HepG2 (cell line): Measurements from ENCODE around the gene HSPA1L. TPM values are rescaled to one million over a fixed set of nuclear protein-coding genes. Genes with fewer than 3 reads are reported as not detected.
A peak's percentile ranks its signal among the peaks of the same experiment; 100 is the strongest.

Source experiments
- AKAP8 ChIP-seq: sonication (generic); formaldehyde crosslinking; IDR thresholded peaks from 2 replicates; pipeline ENCODE4 v1.5.1; 2020; ENCODE audit warnings: mild to moderate bottlenecking, missing genetic modification reagents
- ASH2L ChIP-seq: fragments of 300-600, 200-600 bp; sonication (generic); IDR thresholded peaks from 2 replicates; pipeline ENCODE4 v1.7.0; 2017; ENCODE audit warnings: low read depth, mild to moderate bottlenecking, moderate library complexity, mixed read lengths, low read length; ENCODE audit not compliant: insufficient read length
- DR1 ChIP-seq: sonication (generic); formaldehyde crosslinking; IDR thresholded peaks from 2 replicates; pipeline ENCODE4 v1.8.0; 2021; ENCODE audit warnings: mild to moderate bottlenecking, missing genetic modification reagents, inconsistent platforms
- KAT7 ChIP-seq: IDR thresholded peaks from 2 replicates; pipeline ENCODE4 v1.6.1; 2018; ENCODE audit warnings: borderline replicate concordance, missing compliant biosample characterization
- MYC ChIP-seq: sonication (generic); formaldehyde crosslinking; IDR thresholded peaks from 2 replicates; pipeline ENCODE4 v1.9.0; 2021; ENCODE audit warnings: missing genetic modification reagents, borderline replicate concordance
- PHF20 ChIP-seq: sonication (generic); formaldehyde crosslinking; IDR thresholded peaks from 2 replicates; pipeline ENCODE4 v1.5.0; 2020; ENCODE audit warnings: mild to moderate bottlenecking, missing genetic modification reagents
- ZBED4 ChIP-seq: sonication (generic); formaldehyde crosslinking; IDR thresholded peaks from 2 replicates; pipeline ENCODE4 v1.4.0; 2020; ENCODE audit warnings: missing genetic modification reagents, borderline replicate concordance
- ZBTB8A ChIP-seq: sonication (generic); formaldehyde crosslinking; IDR thresholded peaks from 2 replicates; pipeline ENCODE4 v1.4.0; 2020; ENCODE audit warnings: mild to moderate bottlenecking, low read depth, missing genetic modification reagents, borderline replicate concordance
- ZFP82 ChIP-seq: sonication (generic); formaldehyde crosslinking; IDR thresholded peaks from 2 replicates; pipeline ENCODE4 v1.5.1; 2020; ENCODE audit warnings: mild to moderate bottlenecking, missing genetic modification reagents, borderline replicate concordance
- ZFP90 ChIP-seq: sonication (generic); formaldehyde crosslinking; IDR thresholded peaks from 2 replicates; pipeline ENCODE4 v1.8.0; 2022; ENCODE audit warnings: missing genetic modification reagents, mild to moderate bottlenecking, inconsistent platforms, borderline replicate concordance
- ZMYM4 ChIP-seq: sonication (generic); formaldehyde crosslinking; IDR thresholded peaks from 2 replicates; pipeline ENCODE4 v1.8.1; 2023; ENCODE audit warnings: mild to moderate bottlenecking, missing genetic modification reagents
- ZSCAN9 ChIP-seq: IDR thresholded peaks from 2 replicates; pipeline ENCODE4 v1.6.1; 2016; ENCODE audit warnings: borderline replicate concordance
- polyA plus RNA-seq, 8 experiments: library from polyadenylated mRNA; depleted of rRNA in 3 of 8; stranded (reverse) in 7 of 8; unstranded in 1 of 8; fragments of >200 nt; fragmentation: Illumina TruSeq in 4 of 8; extraction: Trizol in 4 of 8; gene quantifications; 2 replicates each; pipeline versions ENCODE4 v1.2.1 to v1.2.3, GENCODE V29; 2011 to 2016; ENCODE audit warnings: low read depth in 4 of 8, missing spikeins in 1 of 8, mixed read lengths in 1 of 8; ENCODE audit not compliant: insufficient read depth in 1 of 8
- total RNA-seq, 5 experiments: library from RNA; depleted of rRNA; stranded (reverse); fragments of >200 nt; fragmentation: Illumina TruSeq; extraction: Trizol; gene quantifications; 2 replicates each; pipeline ENCODE4 v1.2.3, GENCODE V29; 2016; ENCODE audit warnings: low read depth in 1 of 5
- TF ChIP-seq, protein P1 (sequence below): sonication (generic); formaldehyde crosslinking; IDR thresholded peaks from 2 replicates; pipeline ENCODE4 v1.8.1; 2023; ENCODE audit warnings: mild to moderate bottlenecking, moderate library complexity, missing genetic modification reagents
- TF ChIP-seq, protein P2 (sequence below): sonication (generic); formaldehyde crosslinking; IDR thresholded peaks from 2 replicates; pipeline ENCODE4 v1.4.0; 2020; ENCODE audit warnings: missing genetic modification reagents, borderline replicate concordance
- TF ChIP-seq, protein P3 (sequence below): sonication (generic); formaldehyde crosslinking; IDR thresholded peaks from 2 replicates; pipeline ENCODE4 v1.4.0; 2020; ENCODE audit warnings: missing genetic modification reagents
- TF ChIP-seq, protein P4 (sequence below): sonication (generic); formaldehyde crosslinking; IDR thresholded peaks from 2 replicates; pipeline ENCODE4 v1.8.0; 2022; ENCODE audit warnings: mild to moderate bottlenecking, missing genetic modification reagents; ENCODE audit not compliant: insufficient replicate concordance

HSPA1L gene
- total and polyA plus RNA-seq, 2 of the 13 experiments (the other 11 are each of a cell fraction or from before 2014, with no cell fraction given), result 0.55 to 1.0 TPM

- 0 out of 2 replicates have a peak, but pooled peaks have one; percentile 29 for TF ChIP-seq ZFP90 (CRISPR knock-in tag)
- TF ChIP-seq, protein P1, sequence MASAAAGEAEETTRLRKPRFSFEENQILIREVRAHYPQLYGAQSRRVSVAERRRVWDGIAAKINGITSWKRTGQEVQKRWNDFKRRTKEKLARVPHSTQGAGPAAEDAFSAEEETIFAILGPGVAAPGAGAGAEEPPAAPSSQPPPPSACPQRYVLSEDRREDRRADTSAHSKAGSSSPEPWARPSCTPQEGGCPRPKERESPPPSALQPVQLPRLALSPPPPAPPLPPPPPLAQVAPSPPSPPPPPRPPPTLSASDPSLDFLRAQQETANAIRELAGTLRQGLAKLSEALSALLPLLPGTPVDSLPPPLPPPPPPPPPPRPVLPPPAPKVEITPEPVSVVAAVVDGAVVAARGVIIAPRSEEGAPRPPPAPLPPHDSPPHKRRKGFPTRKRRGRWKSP (CRISPR knock-in tag), result no peak
- no peak for TF ChIP-seq ZBED4 (CRISPR knock-in tag)
- TF ChIP-seq, protein P2, sequence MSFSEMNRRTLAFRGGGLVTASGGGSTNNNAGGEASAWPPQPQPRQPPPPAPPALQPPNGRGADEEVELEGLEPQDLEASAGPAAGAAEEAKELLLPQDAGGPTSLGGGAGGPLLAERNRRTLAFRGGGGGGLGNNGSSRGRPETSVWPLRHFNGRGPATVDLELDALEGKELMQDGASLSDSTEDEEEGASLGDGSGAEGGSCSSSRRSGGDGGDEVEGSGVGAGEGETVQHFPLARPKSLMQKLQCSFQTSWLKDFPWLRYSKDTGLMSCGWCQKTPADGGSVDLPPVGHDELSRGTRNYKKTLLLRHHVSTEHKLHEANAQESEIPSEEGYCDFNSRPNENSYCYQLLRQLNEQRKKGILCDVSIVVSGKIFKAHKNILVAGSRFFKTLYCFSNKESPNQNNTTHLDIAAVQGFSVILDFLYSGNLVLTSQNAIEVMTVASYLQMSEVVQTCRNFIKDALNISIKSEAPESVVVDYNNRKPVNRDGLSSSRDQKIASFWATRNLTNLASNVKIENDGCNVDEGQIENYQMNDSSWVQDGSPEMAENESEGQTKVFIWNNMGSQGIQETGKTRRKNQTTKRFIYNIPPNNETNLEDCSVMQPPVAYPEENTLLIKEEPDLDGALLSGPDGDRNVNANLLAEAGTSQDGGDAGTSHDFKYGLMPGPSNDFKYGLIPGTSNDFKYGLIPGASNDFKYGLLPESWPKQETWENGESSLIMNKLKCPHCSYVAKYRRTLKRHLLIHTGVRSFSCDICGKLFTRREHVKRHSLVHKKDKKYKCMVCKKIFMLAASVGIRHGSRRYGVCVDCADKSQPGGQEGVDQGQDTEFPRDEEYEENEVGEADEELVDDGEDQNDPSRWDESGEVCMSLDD (CRISPR knock-in tag), result 0 out of 2 replicates have a peak, but pooled peaks have one; percentile 81
- no peak for TF ChIP-seq ASH2L
- no peak for TF ChIP-seq PHF20 (CRISPR knock-in tag)
- peak; percentile 40; the same call in 1 of the 2 replicates for TF ChIP-seq AKAP8 (CRISPR knock-in tag)
- TF ChIP-seq, protein P3, sequence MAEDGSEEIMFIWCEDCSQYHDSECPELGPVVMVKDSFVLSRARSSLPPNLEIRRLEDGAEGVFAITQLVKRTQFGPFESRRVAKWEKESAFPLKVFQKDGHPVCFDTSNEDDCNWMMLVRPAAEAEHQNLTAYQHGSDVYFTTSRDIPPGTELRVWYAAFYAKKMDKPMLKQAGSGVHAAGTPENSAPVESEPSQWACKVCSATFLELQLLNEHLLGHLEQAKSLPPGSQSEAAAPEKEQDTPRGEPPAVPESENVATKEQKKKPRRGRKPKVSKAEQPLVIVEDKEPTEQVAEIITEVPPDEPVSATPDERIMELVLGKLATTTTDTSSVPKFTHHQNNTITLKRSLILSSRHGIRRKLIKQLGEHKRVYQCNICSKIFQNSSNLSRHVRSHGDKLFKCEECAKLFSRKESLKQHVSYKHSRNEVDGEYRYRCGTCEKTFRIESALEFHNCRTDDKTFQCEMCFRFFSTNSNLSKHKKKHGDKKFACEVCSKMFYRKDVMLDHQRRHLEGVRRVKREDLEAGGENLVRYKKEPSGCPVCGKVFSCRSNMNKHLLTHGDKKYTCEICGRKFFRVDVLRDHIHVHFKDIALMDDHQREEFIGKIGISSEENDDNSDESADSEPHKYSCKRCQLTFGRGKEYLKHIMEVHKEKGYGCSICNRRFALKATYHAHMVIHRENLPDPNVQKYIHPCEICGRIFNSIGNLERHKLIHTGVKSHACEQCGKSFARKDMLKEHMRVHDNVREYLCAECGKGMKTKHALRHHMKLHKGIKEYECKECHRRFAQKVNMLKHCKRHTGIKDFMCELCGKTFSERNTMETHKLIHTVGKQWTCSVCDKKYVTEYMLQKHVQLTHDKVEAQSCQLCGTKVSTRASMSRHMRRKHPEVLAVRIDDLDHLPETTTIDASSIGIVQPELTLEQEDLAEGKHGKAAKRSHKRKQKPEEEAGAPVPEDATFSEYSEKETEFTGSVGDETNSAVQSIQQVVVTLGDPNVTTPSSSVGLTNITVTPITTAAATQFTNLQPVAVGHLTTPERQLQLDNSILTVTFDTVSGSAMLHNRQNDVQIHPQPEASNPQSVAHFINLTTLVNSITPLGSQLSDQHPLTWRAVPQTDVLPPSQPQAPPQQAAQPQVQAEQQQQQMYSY (CRISPR knock-in tag), result no peak
- TF ChIP-seq, protein P4, sequence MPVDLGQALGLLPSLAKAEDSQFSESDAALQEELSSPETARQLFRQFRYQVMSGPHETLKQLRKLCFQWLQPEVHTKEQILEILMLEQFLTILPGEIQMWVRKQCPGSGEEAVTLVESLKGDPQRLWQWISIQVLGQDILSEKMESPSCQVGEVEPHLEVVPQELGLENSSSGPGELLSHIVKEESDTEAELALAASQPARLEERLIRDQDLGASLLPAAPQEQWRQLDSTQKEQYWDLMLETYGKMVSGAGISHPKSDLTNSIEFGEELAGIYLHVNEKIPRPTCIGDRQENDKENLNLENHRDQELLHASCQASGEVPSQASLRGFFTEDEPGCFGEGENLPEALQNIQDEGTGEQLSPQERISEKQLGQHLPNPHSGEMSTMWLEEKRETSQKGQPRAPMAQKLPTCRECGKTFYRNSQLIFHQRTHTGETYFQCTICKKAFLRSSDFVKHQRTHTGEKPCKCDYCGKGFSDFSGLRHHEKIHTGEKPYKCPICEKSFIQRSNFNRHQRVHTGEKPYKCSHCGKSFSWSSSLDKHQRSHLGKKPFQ (CRISPR knock-in tag), result no peak
- TF ChIP-seq ZBTB8A (CRISPR knock-in tag), result no peak
- no peak for TF ChIP-seq ZSCAN9 (CRISPR knock-in tag)
- peak; percentile 64; the same call in 1 of the 2 replicates for TF ChIP-seq MYC (CRISPR knock-in tag)
- no peak for TF ChIP-seq KAT7 (CRISPR knock-in tag)
- peak; percentile 22; the same call in 1 of the 2 replicates for TF ChIP-seq ZMYM4 (CRISPR knock-in tag)
- no peak for TF ChIP-seq ZFP82 (CRISPR knock-in tag)
- no peak for TF ChIP-seq DR1 (CRISPR knock-in tag)
Observed at GRCh38 chr6:31778193-31778592, 36.9 kb downstream of the HSPA1L start (continued).
